ENCODE results near the gene FAM163A. TPM values are rescaled to one million over a fixed set of nuclear protein-coding genes. Genes with fewer than 3 reads are reported as not detected.
"Not testable (repeated sequence)": the region's sequence is repeated elsewhere in the genome, so short reads cannot be mapped to it uniquely, and the experiment has no call there.

The FAM163A gene
- total RNA-seq, 4 donors from 2014 or later: 0.21 TPM; not detected in 3

DNA sequence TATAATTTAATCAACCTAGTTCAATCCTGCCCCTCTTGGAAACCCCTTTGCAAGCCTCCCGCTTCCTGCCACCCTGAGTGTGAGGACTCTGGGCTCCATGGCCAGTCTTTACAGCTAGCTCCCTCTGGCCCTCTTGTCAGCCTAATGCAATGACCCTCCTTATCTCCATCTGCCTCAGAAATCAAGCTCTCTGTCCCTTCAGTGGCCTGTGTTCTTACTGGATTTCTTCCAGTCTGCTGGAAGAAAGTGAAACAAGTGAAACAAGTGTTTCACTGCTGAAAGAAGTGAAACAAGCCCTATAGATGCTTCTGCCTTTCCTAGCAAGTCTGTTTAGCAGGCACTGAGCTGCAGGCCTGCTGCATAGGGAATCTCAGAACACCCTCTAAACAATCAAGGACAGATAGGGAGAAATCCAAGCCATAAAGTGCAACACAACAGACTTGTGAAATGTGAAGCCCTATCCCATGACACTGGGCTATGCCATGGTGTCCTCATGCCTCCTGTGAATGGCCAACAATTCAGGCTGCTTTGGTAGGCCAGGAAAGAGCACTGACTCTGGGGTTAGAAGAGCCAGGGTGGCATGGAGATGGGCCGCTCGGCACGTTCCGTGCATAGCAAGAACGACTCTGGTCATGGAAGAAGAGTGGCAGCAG lies 55.9 kb downstream of the FAM163A start:
- H3K27me3 ChIP-seq: no peaks in the 10 kb centered on the region
- no peaks in the 10 kb centered on the region for H3K9me3 ChIP-seq
- no peak for DNase-seq
- H3K4me1 ChIP-seq: no peaks in the 10 kb centered on the region
- no peak overlapping the region for H3K4me3 ChIP-seq
- intact Hi-C loops (cut with DNase I; ENCODE audit: low total_unique reads): no loop called here
- no peak overlapping the region for H3K27ac ChIP-seq
- TF ChIP-seq, protein P1, sequence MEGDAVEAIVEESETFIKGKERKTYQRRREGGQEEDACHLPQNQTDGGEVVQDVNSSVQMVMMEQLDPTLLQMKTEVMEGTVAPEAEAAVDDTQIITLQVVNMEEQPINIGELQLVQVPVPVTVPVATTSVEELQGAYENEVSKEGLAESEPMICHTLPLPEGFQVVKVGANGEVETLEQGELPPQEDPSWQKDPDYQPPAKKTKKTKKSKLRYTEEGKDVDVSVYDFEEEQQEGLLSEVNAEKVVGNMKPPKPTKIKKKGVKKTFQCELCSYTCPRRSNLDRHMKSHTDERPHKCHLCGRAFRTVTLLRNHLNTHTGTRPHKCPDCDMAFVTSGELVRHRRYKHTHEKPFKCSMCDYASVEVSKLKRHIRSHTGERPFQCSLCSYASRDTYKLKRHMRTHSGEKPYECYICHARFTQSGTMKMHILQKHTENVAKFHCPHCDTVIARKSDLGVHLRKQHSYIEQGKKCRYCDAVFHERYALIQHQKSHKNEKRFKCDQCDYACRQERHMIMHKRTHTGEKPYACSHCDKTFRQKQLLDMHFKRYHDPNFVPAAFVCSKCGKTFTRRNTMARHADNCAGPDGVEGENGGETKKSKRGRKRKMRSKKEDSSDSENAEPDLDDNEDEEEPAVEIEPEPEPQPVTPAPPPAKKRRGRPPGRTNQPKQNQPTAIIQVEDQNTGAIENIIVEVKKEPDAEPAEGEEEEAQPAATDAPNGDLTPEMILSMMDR (IDR thresholded peaks at IDR 0.05): no peak
- no peak for TF ChIP-seq POLR2A (IDR thresholded peaks at IDR 0.05)
- no peaks in the 10 kb centered on the region for H3K36me3 ChIP-seq

DNA sequence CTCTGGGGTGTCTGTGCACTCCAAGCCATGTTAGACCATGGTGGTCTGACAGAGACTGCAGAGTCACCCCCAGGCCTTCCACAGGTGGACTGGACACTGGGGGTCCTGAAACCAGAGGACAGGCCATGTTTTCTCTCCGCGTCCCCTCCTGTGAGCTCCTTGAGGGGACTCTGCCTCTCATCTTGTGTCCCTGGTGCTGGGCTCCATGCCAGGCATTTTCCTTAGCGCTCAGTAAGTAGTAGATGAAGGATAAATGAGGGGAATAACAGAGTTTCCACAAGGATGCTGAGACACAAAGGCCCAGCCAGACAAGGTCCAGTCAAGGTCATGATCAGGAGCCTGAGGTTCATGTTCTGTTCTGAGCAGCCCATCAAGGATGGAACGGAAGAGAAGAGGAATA lies 57.4 kb downstream of the FAM163A start:
- TF ChIP-seq, protein P1 (IDR thresholded peaks at IDR 0.05): no peak
- no peak for TF ChIP-seq POLR2A (IDR thresholded peaks at IDR 0.05)
- intact Hi-C loops (cut with DNase I; ENCODE audit: low total_unique reads): no loop called here
- Histone ChIP-seq H3K27ac (no peak overlapping the region), H3K27me3 (no peaks in the 10 kb centered on the region), H3K36me3 (no peaks in the 10 kb centered on the region), H3K9me3 (no peaks in the 10 kb centered on the region), H3K4me1 (no peaks in the 10 kb centered on the region), H3K4me3 (no peak overlapping the region)
- no peak for DNase-seq

DNA sequence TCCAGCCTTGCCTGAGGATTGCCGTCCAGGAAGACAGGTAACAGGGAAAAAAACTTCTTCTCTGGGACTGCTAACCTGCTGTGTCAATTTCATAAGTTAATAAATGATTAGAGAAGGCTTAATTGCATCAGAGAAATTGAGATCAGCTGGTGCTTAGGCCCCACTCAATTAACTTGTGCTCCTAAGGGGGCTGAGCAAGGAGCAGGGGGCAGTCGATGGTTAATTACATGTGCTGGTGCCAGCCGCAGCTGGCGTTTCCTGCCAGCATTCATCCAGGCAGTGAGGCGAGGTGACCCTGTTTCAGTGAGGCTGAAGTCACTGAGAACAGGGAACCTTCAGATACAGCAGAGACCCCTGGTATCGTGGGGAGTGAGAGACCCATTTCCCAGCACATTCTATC lies 60.0 kb downstream of the FAM163A start:
- intact Hi-C loops (cut with DNase I; ENCODE audit: low total_unique reads): no loop called here
- H3K9me3 ChIP-seq: no peaks in the 10 kb centered on the region
- H3K4me3 ChIP-seq: no peak overlapping the region
- H3K36me3 ChIP-seq: no peaks in the 10 kb centered on the region
- H3K27ac ChIP-seq: no peak overlapping the region
- H3K27me3 ChIP-seq: no peaks in the 10 kb centered on the region
- TF ChIP-seq, protein P1 (IDR thresholded peaks at IDR 0.05): no peak
- TF ChIP-seq POLR2A (IDR thresholded peaks at IDR 0.05): no peak
- DNase-seq: no peak
- H3K4me1 ChIP-seq: no peaks in the 10 kb centered on the region

DNA sequence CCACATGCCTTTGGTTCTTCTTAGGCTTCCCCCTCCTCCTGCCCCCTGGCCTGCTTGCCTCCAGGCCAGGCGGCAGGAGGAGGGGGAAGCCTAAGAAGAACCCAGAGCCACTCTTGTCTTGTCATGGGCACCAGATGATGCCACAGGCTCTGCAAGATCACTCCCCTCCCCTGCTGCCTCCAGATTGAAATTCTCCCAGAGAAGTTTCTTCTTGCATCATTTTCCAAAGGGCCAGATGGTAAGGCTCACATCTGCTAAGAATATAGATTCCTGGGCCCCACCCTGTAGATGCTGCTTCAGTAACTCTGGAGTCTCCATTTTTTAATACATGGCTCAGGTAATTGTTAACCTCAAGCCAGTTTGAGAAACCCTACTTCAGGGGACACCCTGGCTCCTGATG lies 60.8 kb downstream of the FAM163A start:
- no peak for DNase-seq
- H3K4me3 ChIP-seq: no peak overlapping the region
- H3K36me3 ChIP-seq: no peaks in the 10 kb centered on the region
- H3K27me3 ChIP-seq: no peaks in the 10 kb centered on the region
- no peaks in the 10 kb centered on the region for H3K4me1 ChIP-seq
- intact Hi-C loops (cut with DNase I; ENCODE audit: low total_unique reads): no loop called here
- no peak overlapping the region for H3K27ac ChIP-seq
- TF ChIP-seq, protein P1 (IDR thresholded peaks at IDR 0.05): no peak
- TF ChIP-seq POLR2A (IDR thresholded peaks at IDR 0.05): no peak
- no peaks in the 10 kb centered on the region for H3K9me3 ChIP-seq

DNA sequence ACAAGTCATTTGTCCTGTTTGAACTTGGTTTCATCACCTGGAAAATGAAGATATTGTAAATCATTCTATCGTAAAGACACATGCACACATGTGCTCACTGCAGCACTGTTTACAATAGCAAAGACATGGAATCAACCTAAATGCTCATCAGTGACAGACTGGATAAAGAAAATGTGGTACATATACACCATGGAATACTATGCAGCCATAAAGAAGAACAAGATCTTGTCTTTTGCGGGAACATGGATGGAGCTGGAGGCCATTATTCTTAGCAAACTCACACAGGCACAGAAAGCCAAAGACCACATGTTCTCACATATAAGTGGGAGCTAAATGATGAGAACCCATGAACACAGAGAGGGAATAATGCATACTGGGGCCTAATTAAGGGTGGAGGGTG lies 61.3 kb downstream of the FAM163A start:
- intact Hi-C loops (cut with DNase I; ENCODE audit: low total_unique reads); H3K27me3 ChIP-seq; H3K27ac ChIP-seq; H3K36me3 ChIP-seq; H3K9me3 ChIP-seq; H3K4me3 ChIP-seq; DNase-seq; H3K4me1 ChIP-seq: not testable (repeated sequence)

Data from uterus (tissue), 4 donors.